Stimulated activated CD4-positive, alpha-beta T cell treated with anti-CD3 and anti-CD28 coated beads, Interleukin-12 subunit alpha, Interleukin-12 subunit beta, amount 100 ng/mL, for 24 hours (primary cell): ENCODE measurements around the gene ARTN.
A peak's percentile ranks its signal among the peaks of the same experiment; 100 is the strongest.

Experiments
- DNase-seq, 2 experiments: peaks; one replicate each; pipeline ENCODE4 v3.0.0-alpha.2; 2020; ENCODE audit warnings: low read depth in 2 of 2

The ARTN gene

GRCh38 chr1:43924516-43924915 is 9.1 kb upstream of the ARTN start:
- no peak for DNase-seq

DNA sequence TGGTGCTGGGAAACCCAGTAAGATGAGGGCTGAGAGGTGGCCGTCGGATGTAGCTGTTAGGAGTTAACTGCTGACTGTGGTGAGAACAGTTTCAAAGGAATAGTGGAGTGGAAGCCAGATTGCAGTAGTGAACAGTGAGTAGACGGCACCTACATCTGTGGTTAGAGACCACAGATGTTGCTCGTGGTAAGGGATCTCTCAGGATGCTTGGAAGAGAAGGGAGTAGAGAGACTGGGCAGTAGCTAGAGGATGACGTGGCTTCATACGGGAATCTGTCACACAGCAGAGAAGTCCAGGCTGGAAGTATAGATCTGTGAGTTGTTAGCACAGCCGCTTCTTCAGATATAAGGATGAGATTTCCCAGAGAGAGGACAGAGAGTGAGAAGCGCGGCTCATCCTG is 7.8 kb upstream of the ARTN start:
- DNase-seq, result no peak

DNA sequence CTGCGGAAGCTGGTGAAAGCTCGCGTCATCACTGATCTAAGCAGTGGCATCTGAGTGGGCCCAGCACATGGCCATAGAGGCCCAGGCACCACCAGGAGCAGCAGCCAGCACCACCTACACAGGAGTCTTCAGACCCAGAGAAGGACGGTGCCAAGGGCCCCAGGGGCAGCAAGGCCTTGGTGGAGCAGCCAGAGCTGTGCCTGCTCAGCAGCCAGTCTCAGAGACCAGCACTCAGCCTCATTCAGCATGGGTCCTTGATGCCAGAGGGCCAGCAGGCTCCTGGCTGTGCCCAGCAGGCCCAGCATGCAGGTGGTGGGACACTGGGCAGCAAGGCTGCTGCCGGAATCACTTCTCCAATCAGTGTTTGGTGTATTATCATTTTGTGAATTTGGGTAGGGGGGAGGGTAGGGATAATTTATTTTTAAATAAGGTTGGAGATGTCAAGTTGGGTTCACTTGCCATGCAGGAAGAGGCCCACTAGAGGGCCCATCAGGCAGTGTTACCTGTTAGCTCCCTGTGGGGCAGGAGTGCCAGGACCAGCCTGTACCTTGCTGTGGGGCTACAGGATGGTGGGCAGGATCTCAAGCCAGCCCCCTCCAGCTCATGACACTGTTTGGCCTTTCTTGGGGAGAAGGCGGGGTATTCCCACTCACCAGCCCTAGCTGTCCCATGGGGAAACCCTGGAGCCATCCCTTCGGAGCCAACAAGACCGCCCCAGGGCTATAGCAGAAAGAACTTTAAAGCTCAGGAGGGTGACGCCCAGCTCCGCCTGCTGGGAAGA is 3.2 kb upstream of the ARTN start:
- DNase-seq, result no peak

GRCh38 chr1:43930949-43931275 is 2.7 kb upstream of the ARTN start:
- DNase-seq, result no peak

GRCh38 chr1:43931711-43932660 is 1.6 kb upstream of the ARTN start:
- no peak for DNase-seq

DNA sequence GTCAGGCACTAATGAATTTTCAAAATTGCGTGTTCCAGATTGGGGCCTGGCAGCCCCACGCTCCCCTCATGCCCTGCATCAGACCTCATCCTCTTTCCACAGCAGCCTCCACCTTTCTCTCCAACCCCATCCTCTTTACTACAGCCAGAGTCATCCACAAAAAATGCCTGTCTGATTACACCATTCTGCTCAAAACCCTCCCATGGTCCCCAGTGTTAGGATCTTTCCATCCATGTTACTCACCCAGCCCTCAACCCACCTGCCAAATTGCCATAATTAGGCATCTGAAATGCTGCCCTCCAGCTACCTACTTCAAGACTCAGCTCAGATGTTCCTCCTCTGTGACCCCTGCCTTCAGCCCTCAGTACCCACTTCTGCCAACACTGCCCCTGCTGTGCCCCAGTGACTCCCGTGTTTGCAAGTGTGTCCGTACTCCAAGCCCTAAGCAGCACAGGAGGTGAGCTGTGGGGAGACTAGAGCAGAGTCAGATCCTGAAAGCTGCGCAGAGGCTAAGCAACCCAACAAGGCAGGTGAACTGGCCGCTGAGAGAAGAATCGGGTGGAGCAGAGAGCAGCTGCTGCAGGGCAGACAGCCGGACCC is 715 bp upstream of the ARTN start:
- no peak for DNase-seq

GRCh38 chr1:43934101-43934985 is 742 bp downstream of the ARTN start:
- peak in 1 of 2 experiments; percentile 55 for DNase-seq

DNA sequence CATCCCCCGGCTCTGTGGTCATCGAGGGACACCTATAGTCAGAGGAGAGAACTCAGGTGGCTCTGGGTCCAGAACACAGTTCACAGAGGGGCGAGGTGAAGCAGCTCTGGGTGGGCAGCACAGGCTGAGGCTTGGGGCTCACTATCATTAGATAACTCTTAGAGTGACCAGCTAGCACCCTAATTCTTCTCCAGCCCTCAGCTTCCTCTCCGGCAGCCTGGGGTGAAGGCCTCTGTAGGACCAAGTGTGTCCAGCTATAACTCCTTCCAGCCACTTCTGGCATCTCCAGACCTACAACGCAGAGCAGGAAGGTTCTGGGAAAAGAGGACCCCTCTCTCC is 1.4 kb downstream of the ARTN start:
- DNase-seq, result no peak

DNA sequence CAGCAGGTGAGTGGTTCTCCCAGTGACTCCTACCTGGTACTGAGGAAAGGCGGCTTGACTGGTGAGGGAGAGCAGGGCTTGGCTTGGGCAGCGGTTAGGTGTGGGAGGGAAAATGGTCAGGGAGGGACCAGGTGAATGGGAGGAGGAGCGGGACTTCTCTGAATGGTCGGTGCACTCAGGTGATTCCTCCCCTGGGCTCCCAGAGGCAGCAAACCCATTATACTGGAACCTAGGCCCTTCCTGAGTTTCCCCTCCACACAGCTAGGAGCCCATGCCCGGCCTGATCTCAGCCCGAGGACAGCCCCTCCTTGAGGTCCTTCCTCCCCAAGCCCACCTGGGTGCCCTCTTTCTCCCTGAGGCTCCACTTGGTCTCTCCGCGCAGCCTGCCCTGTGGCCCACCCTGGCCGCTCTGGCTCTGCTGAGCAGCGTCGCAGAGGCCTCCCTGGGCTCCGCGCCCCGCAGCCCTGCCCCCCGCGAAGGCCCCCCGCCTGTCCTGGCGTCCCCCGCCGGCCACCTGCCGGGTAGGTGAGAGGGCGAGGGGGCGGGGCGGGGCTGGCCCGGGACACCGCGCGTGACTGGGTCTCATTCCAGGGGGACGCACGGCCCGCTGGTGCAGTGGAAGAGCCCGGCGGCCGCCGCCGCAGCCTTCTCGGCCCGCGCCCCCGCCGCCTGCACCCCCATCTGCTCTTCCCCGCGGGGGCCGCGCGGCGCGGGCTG is 2.3 kb downstream of the ARTN start:
- DNase-seq, result no peak

GRCh38 chr1:43936431-43937151 is 3.0 kb downstream of the ARTN start:
- DNase-seq, result no peak

- DNase-seq, result no peak
Observed at GRCh38 chr1:43937179-43937865, 3.7 kb downstream of the ARTN start.

DNA sequence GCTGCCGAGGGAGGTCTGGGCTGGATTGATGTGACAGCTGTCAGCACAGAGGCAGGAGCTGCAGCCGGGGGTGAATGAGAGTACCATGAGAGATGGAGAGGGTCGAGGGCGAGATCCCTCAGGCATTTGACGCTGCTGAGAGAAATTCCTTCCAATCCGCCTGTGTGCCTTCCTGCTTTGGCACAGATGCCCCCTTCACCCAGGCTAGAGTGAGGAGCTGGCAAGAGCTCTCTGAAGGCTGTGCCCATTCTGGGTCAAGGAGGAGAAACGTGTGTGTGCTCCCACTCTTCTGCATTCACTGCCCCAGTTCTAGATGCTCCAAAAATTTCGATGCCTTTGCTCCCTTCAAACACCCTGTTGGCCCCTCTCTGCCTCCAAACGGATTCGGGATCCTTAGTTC is 4.8 kb downstream of the ARTN start:
- no peak for DNase-seq

GRCh38 chr1:43938892-43939587 is 5.4 kb downstream of the ARTN start:
- DNase-seq, result no peak

GRCh38 chr1:43942411-43942810 is 8.8 kb downstream of the ARTN start:
- no peak for DNase-seq

DNA sequence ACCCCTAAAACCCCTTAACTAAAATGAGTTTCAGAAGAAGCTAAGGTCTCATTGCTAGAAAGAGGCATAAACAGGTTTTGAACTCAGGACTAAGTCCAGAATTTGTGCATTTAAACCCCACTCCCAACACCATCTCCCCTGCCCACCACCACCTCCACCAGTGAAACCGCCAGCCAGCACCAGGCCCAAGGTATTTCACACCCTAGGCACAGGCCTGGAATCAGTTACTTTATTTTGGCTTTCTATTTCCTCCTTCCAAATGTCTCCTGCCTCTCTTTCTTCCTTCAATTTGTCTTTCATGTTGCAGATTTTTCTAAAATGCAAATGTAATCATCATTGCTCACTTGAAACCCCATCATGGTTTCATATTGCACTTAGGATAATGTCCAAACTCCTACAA is 11.3 kb downstream of the ARTN start:
- no peak for DNase-seq

DNA sequence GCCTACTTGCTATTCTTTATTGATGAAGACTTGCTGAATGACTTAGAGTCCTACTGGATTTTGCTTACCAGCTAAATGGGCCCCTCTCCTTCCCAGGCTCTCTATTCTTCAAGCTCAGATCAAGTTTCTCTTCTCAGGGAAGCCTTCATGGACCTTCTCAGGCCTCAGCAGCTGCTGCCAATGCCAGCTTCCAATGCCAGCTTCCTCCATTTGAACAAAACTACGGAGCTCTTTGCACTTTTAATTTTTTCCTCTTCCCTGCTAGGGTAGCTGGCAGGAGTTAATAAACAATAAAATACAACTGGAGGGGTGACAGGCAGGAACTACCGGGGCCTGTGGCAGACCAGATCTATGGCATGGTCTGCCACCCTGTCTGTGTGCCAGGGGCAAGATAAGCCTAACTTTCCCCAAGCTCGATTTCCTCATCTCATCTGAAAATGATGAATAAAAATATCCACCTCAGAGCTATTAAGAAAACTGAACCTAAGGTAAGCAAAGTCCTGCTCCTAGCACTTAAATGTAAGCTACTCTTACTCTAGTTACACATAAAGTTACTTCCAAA is 12.2 kb downstream of the ARTN start:
- DNase-seq, result no peak

- DNase-seq, result peak; percentile 90 to 94
Observed at GRCh38 chr1:43946236-43947060, 12.8 kb downstream of the ARTN start, which contains the start of gene IPO13. Gene IPO13, plus strand, starts transcription at chr1:43946950. Its CDS starts 651 bp downstream, at chr1:43947601.
